Breast epithelium (tissue), 3 donors: ENCODE measurements around the gene TTC28.

Experiments used
- POLR2AphosphoS5 ChIP-seq, 3 donors: sonication (generic); formaldehyde crosslinking; IDR thresholded peaks; one replicate each; pipeline ENCODE4 v1.6.1; 2017; ENCODE audit warnings: antibody characterized with exemption in 3 of 3
- TF ChIP-seq, protein P1 (sequence below), 3 donors: fragments of 450-650 bp; IDR thresholded peaks; one replicate each; pipeline ENCODE4 v1.5.1; 2016 to 2017; ENCODE audit warnings: antibody characterized with exemption in 3 of 3, mild to moderate bottlenecking in 3 of 3, moderate library complexity in 3 of 3

GRCh38 chr22:28207281-28208030 lies 472.2 kb downstream of the TTC28 start:
- TF ChIP-seq, protein P1, sequence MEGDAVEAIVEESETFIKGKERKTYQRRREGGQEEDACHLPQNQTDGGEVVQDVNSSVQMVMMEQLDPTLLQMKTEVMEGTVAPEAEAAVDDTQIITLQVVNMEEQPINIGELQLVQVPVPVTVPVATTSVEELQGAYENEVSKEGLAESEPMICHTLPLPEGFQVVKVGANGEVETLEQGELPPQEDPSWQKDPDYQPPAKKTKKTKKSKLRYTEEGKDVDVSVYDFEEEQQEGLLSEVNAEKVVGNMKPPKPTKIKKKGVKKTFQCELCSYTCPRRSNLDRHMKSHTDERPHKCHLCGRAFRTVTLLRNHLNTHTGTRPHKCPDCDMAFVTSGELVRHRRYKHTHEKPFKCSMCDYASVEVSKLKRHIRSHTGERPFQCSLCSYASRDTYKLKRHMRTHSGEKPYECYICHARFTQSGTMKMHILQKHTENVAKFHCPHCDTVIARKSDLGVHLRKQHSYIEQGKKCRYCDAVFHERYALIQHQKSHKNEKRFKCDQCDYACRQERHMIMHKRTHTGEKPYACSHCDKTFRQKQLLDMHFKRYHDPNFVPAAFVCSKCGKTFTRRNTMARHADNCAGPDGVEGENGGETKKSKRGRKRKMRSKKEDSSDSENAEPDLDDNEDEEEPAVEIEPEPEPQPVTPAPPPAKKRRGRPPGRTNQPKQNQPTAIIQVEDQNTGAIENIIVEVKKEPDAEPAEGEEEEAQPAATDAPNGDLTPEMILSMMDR (IDR thresholded peaks at IDR 0.05) = no peak
- TF ChIP-seq POLR2AphosphoS5 (IDR thresholded peaks at IDR 0.05) = no peak
